PFSK-1 (cell line): ENCODE measurements around the gene LDLRAP1.

Experiments used
- FOXP2 ChIP-seq: optimal IDR thresholded peaks from 2 replicates; pipeline ENCODE3; 2011; ENCODE audit warnings: borderline replicate concordance, control low read depth, inconsistent platforms; ENCODE audit not compliant: insufficient read depth; ENCODE audit errors: extremely low read length, extremely low read depth
- POLR2AphosphoS5 ChIP-seq: IDR thresholded peaks from 2 replicates; pipeline ENCODE4 v1.6.1; 2012; ENCODE audit warnings: low read depth, mild to moderate bottlenecking, control low read depth, low read length, moderate library complexity
- REST ChIP-seq, 2 experiments: IDR thresholded peaks; 2 replicates each; pipeline versions ENCODE4 v1.6.1 to v1.8.0; 2011 to 2012; ENCODE audit warnings: low read depth in 2 of 2, low read length in 2 of 2, control low read depth in 1 of 2, inconsistent platforms in 1 of 2, mild to moderate bottlenecking in 1 of 2, moderate library complexity in 1 of 2; ENCODE audit not compliant: insufficient read depth in 1 of 2
- SIN3A ChIP-seq: IDR thresholded peaks from 2 replicates; pipeline ENCODE4 v1.6.1; 2012; ENCODE audit warnings: mild to moderate bottlenecking, low read length, moderate library complexity, borderline replicate concordance; ENCODE audit not compliant: insufficient read depth
- TAF1 ChIP-seq: IDR thresholded peaks from 2 replicates; pipeline ENCODE4 v1.6.1; 2012; ENCODE audit warnings: low read length, control low read depth, borderline replicate concordance; ENCODE audit not compliant: insufficient read depth

LDLRAP1 gene

GRCh38 chr1:25545767-25546166 is 2.4 kb downstream of the LDLRAP1 start:
- TF ChIP-seq TAF1, result no peak
- no peak for TF ChIP-seq FOXP2
- TF ChIP-seq SIN3A, result no peak
- TF ChIP-seq POLR2AphosphoS5, result no peak
- no peak for TF ChIP-seq REST (IDR thresholded peaks at IDR 0.05; ENCODE audit: insufficient read depth in 1 of 2, low read depth in 2 of 2, low read length in 2 of 2)

- TF ChIP-seq SIN3A (no peak), FOXP2 (no peak), REST (IDR thresholded peaks at IDR 0.05; ENCODE audit: insufficient read depth in 1 of 2, low read depth in 2 of 2, low read length in 2 of 2) (no peak), TAF1 (no peak), POLR2AphosphoS5 (no peak)
Observed at GRCh38 chr1:25546193-25546592, 2.8 kb downstream of the LDLRAP1 start.

GRCh38 chr1:25548601-25549000 is 5.2 kb downstream of the LDLRAP1 start:
- TF ChIP-seq POLR2AphosphoS5, result no peak
- TF ChIP-seq REST (IDR thresholded peaks at IDR 0.05; ENCODE audit: insufficient read depth in 1 of 2, low read depth in 2 of 2, low read length in 2 of 2), result no peak
- no peak for TF ChIP-seq TAF1
- no peak for TF ChIP-seq FOXP2
- no peak for TF ChIP-seq SIN3A

GRCh38 chr1:25549273-25550154 is 6.1 kb downstream of the LDLRAP1 start:
- TF ChIP-seq FOXP2, result no peak
- no peak for TF ChIP-seq REST (IDR thresholded peaks at IDR 0.05; ENCODE audit: insufficient read depth in 1 of 2, low read depth in 2 of 2, low read length in 2 of 2)
- no peak for TF ChIP-seq TAF1
- TF ChIP-seq POLR2AphosphoS5, result no peak
- TF ChIP-seq SIN3A, result no peak

- TF ChIP-seq REST (IDR thresholded peaks at IDR 0.05; ENCODE audit: insufficient read depth in 1 of 2, low read depth in 2 of 2, low read length in 2 of 2), result no peak
- TF ChIP-seq FOXP2, result no peak
- no peak for TF ChIP-seq SIN3A
- no peak for TF ChIP-seq POLR2AphosphoS5
- TF ChIP-seq TAF1, result no peak
Observed at GRCh38 chr1:25550155-25550506, 6.7 kb downstream of the LDLRAP1 start.
